HUDEP-2 (cell line): Measurements from ENCODE around the gene HOTAIR.
A peak's percentile ranks its signal among the peaks of the same experiment; 100 is the strongest.

Experiments used
- DNase-seq, 76 experiments: peaks; one replicate each; lab custom pipeline; 2025; ENCODE audit not compliant: unreplicated experiment in 76 of 76; lab: John Stamatoyannopoulos, UW

The HOTAIR gene

GRCh38 chr12:53950437-53950773 lies 24.3 kb downstream of the HOTAIR start:
- no peak for DNase-seq

- DNase-seq = no peak
Measured at GRCh38 chr12:53949631-53950436, 24.9 kb downstream of the HOTAIR start.

- peak in 13 of 76 experiments; percentile 3 to 32 (median 12) for DNase-seq
Measured at GRCh38 chr12:53948650-53949593, 25.8 kb downstream of the HOTAIR start.

- no peak for DNase-seq
Measured at GRCh38 chr12:53947743-53948142, 27.0 kb downstream of the HOTAIR start.

GRCh38 chr12:53944907-53945847 lies 29.6 kb downstream of the HOTAIR start:
- DNase-seq = peak in 5 of 76 experiments; percentile 1 to 7 (median 3)

- DNase-seq = no peak
Measured at GRCh38 chr12:53944209-53944608, 30.5 kb downstream of the HOTAIR start.

GRCh38 chr12:53942467-53942997 lies 32.2 kb downstream of the HOTAIR start:
- no peak for DNase-seq

- no peak for DNase-seq
Measured at GRCh38 chr12:53941750-53942149, 33.0 kb downstream of the HOTAIR start.

GRCh38 chr12:53941187-53941586 lies 33.6 kb downstream of the HOTAIR start:
- DNase-seq = no peak

- DNase-seq = no peak
Measured at GRCh38 chr12:53940443-53941014, 34.2 kb downstream of the HOTAIR start.

- no peak for DNase-seq
Measured at GRCh38 chr12:53939141-53940108, 35.3 kb downstream of the HOTAIR start.

GRCh38 chr12:53938326-53939140 lies 36.2 kb downstream of the HOTAIR start, which contains the start of gene HOXC13:
Gene HOXC13 (plus strand): TSS chr12:53938831. CDS start chr12:53938907, 76 bp downstream.
- peak in 43 of 76 experiments; percentile 5 to 68 (median 23) for DNase-seq

- DNase-seq = no peak
Measured at GRCh38 chr12:53937596-53938325, 37.0 kb downstream of the HOTAIR start.

GRCh38 chr12:53937099-53937498 lies 37.7 kb downstream of the HOTAIR start:
- no peak for DNase-seq

- DNase-seq = no peak
Measured at GRCh38 chr12:53935383-53936341, 39.1 kb downstream of the HOTAIR start.

- DNase-seq = no peak
Measured at GRCh38 chr12:53932915-53933314, 41.8 kb downstream of the HOTAIR start.
